Caco-2 (cell line): ENCODE results near the gene RNF111. TPM values are rescaled to one million over a fixed set of nuclear protein-coding genes. Genes with fewer than 3 reads are reported as not detected.

Source experiments
- BruUV-seq: library from RNA; stranded (reverse); fragments of 400-500 nt; replicated peaks from 2 replicates; lab custom pipeline; 2021; lab: Mats Ljungman, UMichigan
- CTCF ChIA-PET: fragments of 300-600 bp; sonication (Branson Sonifier 250); formaldehyde crosslinking; loops from one replicate; lab custom pipeline; 2022; ENCODE audit warnings: antibody characterized with exemption; lab: Charles Lee
- POLR2A ChIA-PET: fragments of 300-600 bp; sonication (Branson Sonifier 250); formaldehyde crosslinking; loops from one replicate; lab custom pipeline; 2022; ENCODE audit warnings: antibody characterized with exemption; lab: Charles Lee
- DNase-seq, 2 experiments: peaks; one replicate each; pipeline versions ENCODE4 v3.0.0 to v3.0.0-alpha.2; 2020 to 2022
- H3K27me3 ChIP-seq: replicated peaks from 2 replicates; pipeline ENCODE4 v1.6.0; 2011; ENCODE audit warnings: low read length; ENCODE audit not compliant: control insufficient read depth, insufficient read depth
- H3K36me3 ChIP-seq: 2 replicates; pipeline ENCODE4 v1.5.1; 2011; ENCODE audit warnings: low read length; ENCODE audit not compliant: control insufficient read depth, insufficient read depth
- H3K4me1 ChIP-seq: fragments of 250-450 bp; sonication (Bioruptor Pico); 2 replicates; pipeline ENCODE4 v1.5.1; 2020; ENCODE audit warnings: mild to moderate bottlenecking
- H3K4me3 ChIP-seq: 2 replicates; pipeline ENCODE4 v1.5.1; 2011; ENCODE audit warnings: low read depth, mild to moderate bottlenecking, control low read depth, low read length
- H3K9me3 ChIP-seq: fragments of 250-450 bp; sonication (Bioruptor Pico); 2 replicates; pipeline ENCODE4 v1.5.1; 2020; ENCODE audit warnings: mild to moderate bottlenecking, moderate library complexity
- H3K27ac Mint-ChIP-seq: one replicate; pipeline ENCODE4 v1.8.0; 2022; ENCODE audit warnings: mixed read lengths; ENCODE audit not compliant: unreplicated experiment
- H3K27me3 Mint-ChIP-seq: one replicate; pipeline ENCODE4 v1.8.0; 2022; ENCODE audit warnings: mixed read lengths; ENCODE audit not compliant: insufficient read depth, unreplicated experiment
- H3K36me3 Mint-ChIP-seq: one replicate; pipeline ENCODE4 v1.8.0; 2022; ENCODE audit warnings: mild to moderate bottlenecking, mixed read lengths; ENCODE audit not compliant: insufficient read depth, unreplicated experiment
- H3K4me1 Mint-ChIP-seq: one replicate; pipeline ENCODE4 v1.8.0; 2022; ENCODE audit warnings: low read depth, mixed read lengths; ENCODE audit not compliant: unreplicated experiment
- H3K4me3 Mint-ChIP-seq: one replicate; pipeline ENCODE4 v1.8.0; 2022; ENCODE audit warnings: mild to moderate bottlenecking, moderate library complexity, mixed read lengths; ENCODE audit not compliant: unreplicated experiment
- H3K9me3 Mint-ChIP-seq: one replicate; pipeline ENCODE4 v1.8.0; 2022; ENCODE audit warnings: mixed read lengths; ENCODE audit not compliant: unreplicated experiment
- intact Hi-C: fragments of 100-400 bp; cut with micrococcal nuclease; formaldehyde crosslinking; loops from one replicate; pipeline ENCODE4 v1.10.0; 2022; ENCODE audit not compliant: unreplicated experiment
- total RNA-seq: library from RNA; stranded (reverse); gene quantifications from 2 replicates; pipeline ENCODE4 v1.2.3, GENCODE V29; 2022
- TF ChIP-seq, protein P1 (sequence below), 2 experiments: fragments of 200-600 bp in 1 of 2; IDR thresholded peaks; 1 replicate in 1 of 2; 2 replicates in 1 of 2; pipeline versions ENCODE4 v1.5.1 to v1.8.0; 2011 to 2022; ENCODE audit warnings: antibody characterized with exemption in 1 of 2, control low read depth in 1 of 2, inconsistent platforms in 1 of 2, low read depth in 1 of 2, low read length in 1 of 2, mild to moderate bottlenecking in 1 of 2, moderate library complexity in 1 of 2; ENCODE audit not compliant: insufficient read depth in 1 of 2, severe bottlenecking in 1 of 2, unreplicated experiment in 1 of 2

The RNF111 gene
- total RNA-seq, 1 experiment from 2014 or later: 26.1 TPM

DNA sequence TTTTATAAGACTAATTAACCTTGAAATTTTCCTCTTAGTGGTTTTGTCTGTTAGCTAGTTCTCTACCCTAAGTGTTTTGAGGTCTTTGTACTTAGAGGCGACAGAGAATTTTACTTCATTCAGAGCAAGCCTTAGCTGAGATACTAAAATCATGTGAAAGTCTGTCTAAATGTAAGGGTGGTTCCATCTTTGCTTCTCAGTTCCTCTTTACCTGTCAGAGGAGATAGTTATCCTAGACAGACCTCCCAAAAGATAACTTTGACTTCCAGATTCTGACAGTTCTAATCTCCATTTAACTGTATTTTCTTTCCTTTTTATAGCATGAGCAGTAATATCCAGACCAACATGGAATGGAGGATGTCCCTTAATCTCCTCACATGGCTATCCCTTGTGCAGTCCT, 34.7 kb downstream of the RNF111 start:
- H3K27me3 ChIP-seq: no peaks in the 10 kb centered on the region
- ChIA-PET POLR2A (no interaction called here), CTCF (no interaction called here)
- H3K9me3 ChIP-seq: no peaks in the 10 kb centered on the region
- no peaks in the 10 kb centered on the region for H3K4me1 ChIP-seq
- Mint-ChIP-seq H3K27ac (no peak overlapping the region), H3K27me3 (no peaks in the 10 kb centered on the region), H3K4me3 (no peak overlapping the region), H3K9me3 (no peaks in the 10 kb centered on the region), H3K36me3 (peaks cover 5% of the 10 kb centered on the region), H3K4me1 (no peaks in the 10 kb centered on the region)
- intact Hi-C loops: no loop called here
- TF ChIP-seq, protein P1, sequence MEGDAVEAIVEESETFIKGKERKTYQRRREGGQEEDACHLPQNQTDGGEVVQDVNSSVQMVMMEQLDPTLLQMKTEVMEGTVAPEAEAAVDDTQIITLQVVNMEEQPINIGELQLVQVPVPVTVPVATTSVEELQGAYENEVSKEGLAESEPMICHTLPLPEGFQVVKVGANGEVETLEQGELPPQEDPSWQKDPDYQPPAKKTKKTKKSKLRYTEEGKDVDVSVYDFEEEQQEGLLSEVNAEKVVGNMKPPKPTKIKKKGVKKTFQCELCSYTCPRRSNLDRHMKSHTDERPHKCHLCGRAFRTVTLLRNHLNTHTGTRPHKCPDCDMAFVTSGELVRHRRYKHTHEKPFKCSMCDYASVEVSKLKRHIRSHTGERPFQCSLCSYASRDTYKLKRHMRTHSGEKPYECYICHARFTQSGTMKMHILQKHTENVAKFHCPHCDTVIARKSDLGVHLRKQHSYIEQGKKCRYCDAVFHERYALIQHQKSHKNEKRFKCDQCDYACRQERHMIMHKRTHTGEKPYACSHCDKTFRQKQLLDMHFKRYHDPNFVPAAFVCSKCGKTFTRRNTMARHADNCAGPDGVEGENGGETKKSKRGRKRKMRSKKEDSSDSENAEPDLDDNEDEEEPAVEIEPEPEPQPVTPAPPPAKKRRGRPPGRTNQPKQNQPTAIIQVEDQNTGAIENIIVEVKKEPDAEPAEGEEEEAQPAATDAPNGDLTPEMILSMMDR (IDR thresholded peaks at IDR 0.05; ENCODE audit: insufficient read depth in 1 of 2, low read depth in 1 of 2, low read length in 1 of 2, severe bottlenecking in 1 of 2, unreplicated experiment in 1 of 2): no peak
- H3K36me3 ChIP-seq: no peaks in the 10 kb centered on the region
- BruUV-seq: no TSS peak
- no peak for DNase-seq
- no peak overlapping the region for H3K4me3 ChIP-seq

GRCh38 chr15:59026207-59026606, 38.7 kb downstream of the RNF111 start:
- Mint-ChIP-seq H3K9me3 (no peaks in the 10 kb centered on the region), H3K4me1 (no peaks in the 10 kb centered on the region), H3K27me3 (no peaks in the 10 kb centered on the region), H3K4me3 (no peak overlapping the region), H3K27ac (no peak overlapping the region), H3K36me3 (peaks cover 11% of the 10 kb centered on the region)
- no peaks in the 10 kb centered on the region for H3K4me1 ChIP-seq
- ChIA-PET CTCF (no interaction called here), POLR2A (no interaction called here)
- TF ChIP-seq, protein P1 (IDR thresholded peaks at IDR 0.05; ENCODE audit: insufficient read depth in 1 of 2, low read depth in 1 of 2, low read length in 1 of 2, severe bottlenecking in 1 of 2, unreplicated experiment in 1 of 2): no peak
- no peaks in the 10 kb centered on the region for H3K27me3 ChIP-seq
- H3K9me3 ChIP-seq: no peaks in the 10 kb centered on the region
- H3K4me3 ChIP-seq: no peak overlapping the region
- no peak for DNase-seq
- H3K36me3 ChIP-seq: no peaks in the 10 kb centered on the region
- no TSS peak for BruUV-seq
- intact Hi-C loops: no loop called here

DNA sequence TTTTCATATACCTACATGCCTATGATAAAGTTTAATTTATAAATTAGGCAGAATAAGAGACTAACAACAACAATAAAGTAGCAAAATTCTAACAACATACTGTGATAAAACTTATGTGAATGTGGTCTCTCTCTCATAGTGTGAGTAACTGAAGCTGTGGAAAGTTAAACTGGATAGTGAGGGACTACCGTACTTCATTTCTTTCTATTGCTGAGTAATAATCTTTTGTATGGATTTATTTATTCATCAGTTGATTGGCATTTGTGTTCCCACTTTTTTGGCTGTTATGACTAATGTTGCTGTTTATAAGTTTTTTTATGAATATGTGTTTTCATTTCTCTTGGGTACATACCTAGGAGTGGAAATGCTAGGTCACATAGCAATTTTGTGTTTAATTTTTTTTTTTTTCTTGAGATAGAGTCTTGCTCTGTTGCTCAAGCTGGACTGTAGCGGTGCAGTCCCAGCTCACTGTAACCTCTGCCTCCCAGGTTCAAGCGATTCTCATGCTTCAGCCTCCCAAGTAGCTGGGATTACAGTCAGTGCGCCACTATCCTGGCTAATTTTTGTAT, 41.0 kb downstream of the RNF111 start:
- no peaks in the 10 kb centered on the region for H3K9me3 ChIP-seq
- Mint-ChIP-seq H3K36me3 (peaks cover 23% of the 10 kb centered on the region), H3K27me3 (no peaks in the 10 kb centered on the region), H3K4me1 (no peaks in the 10 kb centered on the region), H3K4me3 (no peak overlapping the region), H3K27ac (no peak overlapping the region), H3K9me3 (no peaks in the 10 kb centered on the region)
- DNase-seq: no peak
- BruUV-seq: no TSS peak
- no peaks in the 10 kb centered on the region for H3K27me3 ChIP-seq
- TF ChIP-seq, protein P1 (IDR thresholded peaks at IDR 0.05; ENCODE audit: insufficient read depth in 1 of 2, low read depth in 1 of 2, low read length in 1 of 2, severe bottlenecking in 1 of 2, unreplicated experiment in 1 of 2): no peak
- intact Hi-C loops: no loop called here
- H3K4me1 ChIP-seq: no peaks in the 10 kb centered on the region
- ChIA-PET CTCF (no interaction called here), POLR2A (no interaction called here)
- no peak overlapping the region for H3K4me3 ChIP-seq
- H3K36me3 ChIP-seq: no peaks in the 10 kb centered on the region; the same call in 1 of the 2 replicates
